ENCODE measurements around the gene SCCPDH.

Gene SCCPDH

GRCh38 chr1:246780264-246780663 is 56.1 kb downstream of the SCCPDH start:
- DNase-seq, result no peak
- TF ChIP-seq GATA1 (IDR thresholded peaks at IDR 0.05; ENCODE audit: low read depth, low read length) (no peak), POLR2A (IDR thresholded peaks at IDR 0.05; ENCODE audit: low read length) (no peak)

DNA sequence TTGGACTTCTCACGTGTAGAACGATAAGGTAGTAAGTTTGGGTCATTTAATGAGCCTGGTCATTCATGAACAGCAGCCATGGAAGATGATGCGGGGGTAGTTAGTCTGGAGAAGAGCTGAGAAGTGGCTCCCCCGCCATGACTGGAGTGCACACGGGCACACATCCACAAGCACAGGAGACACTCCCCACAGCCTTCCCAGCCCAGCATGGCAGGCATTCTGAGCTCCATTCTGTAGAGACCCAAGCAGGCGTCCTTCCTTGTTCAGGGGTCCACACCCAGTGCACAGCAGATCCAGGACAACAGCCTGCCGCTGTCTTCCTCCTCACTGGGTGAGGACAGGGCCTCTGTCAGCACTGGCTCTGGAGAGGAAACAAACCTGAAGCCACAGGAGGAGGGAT is 57.0 kb downstream of the SCCPDH start:
- no peak for DNase-seq
- TF ChIP-seq POLR2A (IDR thresholded peaks at IDR 0.05; ENCODE audit: low read length), result no peak
- no peak for TF ChIP-seq GATA1 (IDR thresholded peaks at IDR 0.05; ENCODE audit: low read depth, low read length)

- no peak for TF ChIP-seq POLR2A (IDR thresholded peaks at IDR 0.05; ENCODE audit: low read length)
- no peak for TF ChIP-seq GATA1 (IDR thresholded peaks at IDR 0.05; ENCODE audit: low read depth, low read length)
- peak; percentile 19 to 29 for DNase-seq
Measured at GRCh38 chr1:246782120-246782900, 58.1 kb downstream of the SCCPDH start.

DNA sequence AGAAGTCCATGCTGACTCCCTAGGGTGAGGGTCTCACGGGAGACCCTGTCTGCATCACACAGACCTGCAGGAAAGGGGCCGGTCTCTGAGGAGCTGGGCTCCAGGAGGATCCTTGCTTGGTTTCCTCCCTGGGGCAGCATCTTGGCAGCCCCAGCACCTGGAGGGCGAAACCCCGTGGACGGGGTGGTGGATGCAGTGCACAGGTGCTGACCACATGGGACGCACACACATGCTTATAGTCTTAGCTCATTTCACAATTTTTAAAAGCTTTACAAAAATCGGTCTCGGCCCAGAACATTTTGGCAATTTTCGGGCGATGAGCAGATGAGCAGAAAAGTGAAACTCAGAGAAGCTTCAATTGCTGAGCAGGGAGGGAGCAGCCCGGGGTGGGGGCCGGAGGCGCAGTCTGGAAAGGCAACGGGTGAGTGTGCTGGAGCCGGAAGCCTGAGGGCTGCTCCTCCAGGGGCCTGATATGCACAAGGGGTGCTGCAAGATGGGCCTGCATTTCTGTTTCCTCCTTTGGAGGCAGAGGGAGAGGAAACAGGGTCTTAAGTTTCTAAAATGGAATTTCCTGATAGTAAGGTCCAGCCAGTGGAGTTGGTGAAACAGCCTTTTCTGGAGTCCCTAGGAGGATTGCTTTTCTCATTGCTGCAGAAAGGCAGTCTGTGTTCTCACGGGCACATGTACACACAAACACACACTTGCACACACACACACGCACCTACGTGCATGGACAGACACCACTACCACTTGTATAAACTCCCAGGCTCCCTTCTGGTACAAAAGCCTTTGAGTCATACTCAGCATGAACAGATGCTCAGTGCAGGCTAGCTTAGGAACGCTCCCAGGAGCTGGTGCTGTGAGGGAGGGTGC is 60.6 kb downstream of the SCCPDH start:
- TF ChIP-seq POLR2A (IDR thresholded peaks at IDR 0.05; ENCODE audit: low read length), result no peak
- no peak for TF ChIP-seq GATA1 (IDR thresholded peaks at IDR 0.05; ENCODE audit: low read depth, low read length)
- DNase-seq, result no peak

GRCh38 chr1:246785494-246786111 is 61.4 kb downstream of the SCCPDH start:
- peak; percentile 16 to 39 for DNase-seq
- no peak for TF ChIP-seq GATA1 (IDR thresholded peaks at IDR 0.05; ENCODE audit: low read depth, low read length)
- no peak for TF ChIP-seq POLR2A (IDR thresholded peaks at IDR 0.05; ENCODE audit: low read length)

DNA sequence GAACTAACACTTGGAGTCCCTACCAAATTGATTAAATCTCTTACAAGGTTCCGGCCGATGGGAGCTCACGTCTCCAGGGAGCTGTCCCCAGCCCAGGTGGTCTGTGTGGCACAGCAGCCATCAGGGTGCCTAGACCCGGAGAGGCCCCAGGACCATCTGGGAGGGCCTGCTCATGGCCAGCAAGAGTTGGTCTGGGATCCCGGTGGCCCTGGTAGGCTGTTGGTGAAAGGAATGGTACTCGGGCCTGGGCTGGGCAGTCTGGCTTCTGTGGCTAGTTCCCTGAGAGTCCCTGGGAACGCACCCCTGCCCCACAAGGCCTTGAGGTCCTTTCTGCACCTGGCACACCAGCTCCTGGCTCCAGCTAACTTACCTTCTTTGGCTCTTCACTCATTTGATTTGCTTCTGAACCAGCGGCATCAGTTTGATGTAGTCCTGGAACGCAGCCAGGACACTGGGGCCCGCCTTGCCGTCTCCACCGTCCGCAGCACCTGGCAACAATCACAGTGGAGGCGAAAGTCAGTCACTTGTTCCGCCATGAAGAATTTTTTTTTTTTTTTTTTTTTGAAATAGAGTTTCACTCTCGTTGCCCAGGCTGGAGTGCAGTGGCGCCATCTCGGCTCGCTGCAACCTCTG is 62.5 kb downstream of the SCCPDH start:
- TF ChIP-seq GATA1 (IDR thresholded peaks at IDR 0.05; ENCODE audit: low read depth, low read length), result no peak
- TF ChIP-seq POLR2A (IDR thresholded peaks at IDR 0.05; ENCODE audit: low read length), result no peak
- DNase-seq, result no peak

GRCh38 chr1:246787781-246788513 is 63.7 kb downstream of the SCCPDH start:
- no peak for TF ChIP-seq GATA1 (IDR thresholded peaks at IDR 0.05; ENCODE audit: low read depth, low read length)
- no peak for TF ChIP-seq POLR2A (IDR thresholded peaks at IDR 0.05; ENCODE audit: low read length)
- no peak for DNase-seq

DNA sequence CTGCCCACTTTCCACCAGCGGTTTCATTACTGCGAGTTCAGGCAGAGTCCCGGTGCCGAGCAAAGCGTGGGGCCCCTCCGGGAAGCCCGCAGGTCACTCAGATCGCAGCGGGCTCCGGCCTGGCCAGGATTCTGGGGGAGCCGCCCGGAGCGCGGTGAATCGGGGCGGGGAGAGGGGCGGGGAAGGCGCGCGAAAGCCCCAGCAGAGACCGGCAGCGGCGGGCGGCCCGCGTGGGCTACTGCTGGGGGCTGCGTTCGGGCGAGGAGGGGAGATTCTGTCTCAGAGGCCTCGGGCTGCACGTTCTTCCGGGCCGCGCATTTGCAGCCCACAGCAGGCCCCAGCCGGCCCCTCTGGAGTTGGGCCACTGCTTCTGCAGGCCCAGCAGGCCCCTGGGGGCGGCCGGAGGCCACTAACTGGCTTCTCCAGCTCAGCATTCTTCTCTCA is 64.7 kb downstream of the SCCPDH start:
- TF ChIP-seq POLR2A (IDR thresholded peaks at IDR 0.05; ENCODE audit: low read length) (no peak), GATA1 (IDR thresholded peaks at IDR 0.05; ENCODE audit: low read depth, low read length) (no peak)
- DNase-seq, result no peak

- no peak for TF ChIP-seq POLR2A (IDR thresholded peaks at IDR 0.05; ENCODE audit: low read length)
- TF ChIP-seq GATA1 (IDR thresholded peaks at IDR 0.05; ENCODE audit: low read depth, low read length), result no peak
- DNase-seq, result no peak
Measured at GRCh38 chr1:246789454-246790339, 65.5 kb downstream of the SCCPDH start.

- no peak for TF ChIP-seq POLR2A (IDR thresholded peaks at IDR 0.05; ENCODE audit: low read length)
- no peak for TF ChIP-seq GATA1 (IDR thresholded peaks at IDR 0.05; ENCODE audit: low read depth, low read length)
- no peak for DNase-seq
Measured at GRCh38 chr1:246790364-246790763, 66.2 kb downstream of the SCCPDH start.

DNA sequence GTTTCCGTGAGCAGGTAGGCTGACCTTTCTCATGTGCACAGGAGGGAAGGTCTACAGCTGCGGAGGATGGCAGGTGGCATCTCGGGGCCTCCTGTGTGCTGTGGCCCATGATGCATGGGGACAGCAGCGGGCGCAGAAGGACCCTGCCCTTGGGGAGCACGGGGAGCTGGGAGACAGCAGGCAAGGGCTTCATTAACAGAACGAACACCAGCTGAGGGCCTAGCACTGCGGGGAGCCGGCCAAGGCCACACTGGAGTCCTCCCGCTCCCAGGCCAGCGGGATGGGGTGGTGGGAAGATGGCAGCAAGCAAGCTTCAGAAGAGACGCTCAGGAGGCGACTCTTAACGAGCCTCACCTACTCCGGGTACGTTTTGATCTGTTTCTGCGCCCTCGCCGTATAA is 66.6 kb downstream of the SCCPDH start:
- TF ChIP-seq POLR2A (IDR thresholded peaks at IDR 0.05; ENCODE audit: low read length) (no peak), GATA1 (IDR thresholded peaks at IDR 0.05; ENCODE audit: low read depth, low read length) (no peak)
- no peak for DNase-seq

DNA sequence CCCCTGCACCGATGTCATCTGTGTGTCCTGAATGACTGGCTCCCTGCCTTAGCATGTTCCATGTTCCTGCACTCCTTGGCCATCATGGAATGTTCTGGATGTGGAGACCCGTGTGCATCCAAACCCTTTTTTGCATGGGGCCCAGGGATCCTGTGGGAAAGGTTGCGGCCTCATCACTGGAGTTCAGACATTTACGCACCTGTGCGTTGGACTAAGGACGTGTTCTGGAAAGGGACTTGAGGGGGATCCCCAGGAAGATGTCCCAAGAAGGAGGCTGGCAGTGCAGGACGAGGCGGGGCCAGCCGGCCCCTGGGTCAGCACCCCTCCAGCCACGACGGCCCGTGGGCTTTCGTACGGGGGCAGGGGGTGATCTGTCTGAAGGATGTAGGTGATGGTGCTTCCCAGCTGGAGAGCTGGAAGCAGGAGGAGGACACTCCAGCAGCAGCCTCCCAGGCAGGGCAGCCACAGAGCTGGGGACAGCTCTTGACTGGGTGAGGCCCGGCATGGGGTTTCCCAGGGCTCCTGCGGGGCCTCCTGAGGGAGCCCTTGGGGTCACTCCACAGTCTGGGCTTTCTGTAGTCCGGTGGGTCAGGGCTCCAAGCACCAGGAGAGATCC is 67.2 kb downstream of the SCCPDH start:
- DNase-seq, result no peak
- TF ChIP-seq POLR2A (IDR thresholded peaks at IDR 0.05; ENCODE audit: low read length) (no peak), GATA1 (IDR thresholded peaks at IDR 0.05; ENCODE audit: low read depth, low read length) (no peak)

Measured in erythroblast (primary cell).